IMR-90 (cell line): ENCODE measurements around the gene DUSP7. TPM values are rescaled to one million over a fixed set of nuclear protein-coding genes. Genes with fewer than 3 reads are reported as not detected.

ENCODE experiments used
- ATAC-seq: fragments of 200-7000 bp; cut with Tn5 transposase; 2 replicates; pipeline ENCODE4 v1.9.1; 2020; ENCODE audit warnings: low read depth, mild to moderate bottlenecking, moderate library complexity
- BruUV-seq: library from RNA; stranded (reverse); fragments of 400-500 nt; replicated peaks from 2 replicates; lab custom pipeline; 2021; lab: Mats Ljungman, UMichigan
- CTCF ChIA-PET: fragments of 300-600 bp; formaldehyde crosslinking; extraction: SDS; loops from one replicate; lab custom pipeline; 2021; ENCODE audit warnings: antibody characterized with exemption; lab: Yijun Ruan, JAX
- POLR2A ChIA-PET: fragments of 300-600 bp; sonication (Branson Sonifier 250); formaldehyde crosslinking; loops from one replicate; lab custom pipeline; 2022; ENCODE audit warnings: antibody characterized with exemption; ENCODE audit not compliant: unreplicated experiment; lab: Charles Lee
- DNase-seq: peaks from one replicate; pipeline ENCODE4 v3.0.0; 2013
- H2AFZ ChIP-seq: replicated peaks from 2 replicates; pipeline ENCODE3; 2013; ENCODE audit warnings: low read length, mild to moderate bottlenecking; ENCODE audit not compliant: poor library complexity
- H2AK5ac ChIP-seq: 2 replicates; pipeline ENCODE4 v1.6.1; 2013; ENCODE audit warnings: low read depth, low read length, inconsistent platforms
- H2AK9ac ChIP-seq: replicated peaks from 2 replicates; pipeline ENCODE3; 2013; ENCODE audit warnings: mild to moderate bottlenecking, low read depth, low read length, moderate library complexity; ENCODE audit not compliant: poor library complexity
- H2BK120ac ChIP-seq: 2 replicates; pipeline ENCODE4 v1.6.1; 2013; ENCODE audit warnings: low read depth, low read length, inconsistent platforms
- H2BK15ac ChIP-seq: 3 replicates; pipeline ENCODE4 v1.6.1; 2013; ENCODE audit warnings: low read depth, low read length, inconsistent platforms
- H2BK20ac ChIP-seq: 2 replicates; pipeline ENCODE4 v1.6.1; 2013; ENCODE audit warnings: low read depth, mild to moderate bottlenecking, inconsistent platforms, low read length, moderate library complexity
- H2BK5ac ChIP-seq: 2 replicates; pipeline ENCODE4 v1.6.1; 2013; ENCODE audit warnings: mild to moderate bottlenecking, low read depth, low read length, inconsistent platforms; ENCODE audit not compliant: poor library complexity, severe bottlenecking
- H3K14ac ChIP-seq: replicated peaks from 2 replicates; pipeline ENCODE4 v1.6.1; 2013; ENCODE audit warnings: low read depth, low read length, inconsistent platforms
- H3K18ac ChIP-seq: 2 replicates; pipeline ENCODE4 v1.6.1; 2013; ENCODE audit warnings: low read depth, low read length, control low read depth
- H3K23ac ChIP-seq: 2 replicates; pipeline ENCODE4 v1.6.1; 2013; ENCODE audit warnings: low read depth, low read length, inconsistent platforms
- H3K27ac ChIP-seq: 2 replicates; pipeline ENCODE4 v1.5.1; 2013; ENCODE audit warnings: mild to moderate bottlenecking, control low read depth, low read length; ENCODE audit not compliant: insufficient read depth
- H3K27me3 ChIP-seq: 2 replicates; pipeline ENCODE4 v1.6.1; 2013; ENCODE audit warnings: low read length; ENCODE audit not compliant: control insufficient read depth, insufficient read depth
- H3K36me3 ChIP-seq: 2 replicates; pipeline ENCODE4 v1.6.1; 2013; ENCODE audit warnings: low read length, mixed read lengths; ENCODE audit not compliant: control insufficient read depth, insufficient read depth
- H3K4ac ChIP-seq: 2 replicates; pipeline ENCODE4 v1.6.1; 2013; ENCODE audit warnings: low read depth, low read length, inconsistent platforms
- H3K4me1 ChIP-seq: 2 replicates; pipeline ENCODE4 v1.6.1; 2013; ENCODE audit warnings: low read length, mixed read lengths; ENCODE audit not compliant: control insufficient read depth, insufficient read depth
- H3K4me2 ChIP-seq: 2 replicates; pipeline ENCODE4 v1.6.1; 2013; ENCODE audit warnings: low read depth, mild to moderate bottlenecking, control low read depth, low read length, moderate library complexity
- H3K4me3 ChIP-seq: 2 replicates; pipeline ENCODE4 v1.5.1; 2013; ENCODE audit warnings: low read depth, mild to moderate bottlenecking, control low read depth, low read length, moderate library complexity; ENCODE audit not compliant: insufficient read depth
- H3K56ac ChIP-seq: 2 replicates; pipeline ENCODE4 v1.6.1; 2013; ENCODE audit warnings: low read length, inconsistent platforms; ENCODE audit not compliant: insufficient read depth; ENCODE audit errors: extremely low read depth
- H3K79me1 ChIP-seq, 2 experiments: 2 replicates each; pipeline ENCODE4 v1.6.1; 2013; ENCODE audit warnings: low read length in 2 of 2, inconsistent platforms in 1 of 2, low read depth in 1 of 2
- H3K9ac ChIP-seq: 2 replicates; pipeline ENCODE4 v1.6.1; 2013; ENCODE audit warnings: low read depth, low read length, control low read depth
- H3K9me1 ChIP-seq: 2 replicates; pipeline ENCODE4 v1.6.1; 2013; ENCODE audit warnings: low read length, inconsistent platforms; ENCODE audit not compliant: insufficient read depth
- H3K9me3 ChIP-seq: 2 replicates; pipeline ENCODE4 v1.6.1; 2013; ENCODE audit warnings: low read length; ENCODE audit not compliant: control insufficient read depth, insufficient read depth
- H4K20me1 ChIP-seq: 2 replicates; pipeline ENCODE4 v1.6.1; 2013; ENCODE audit warnings: low read length, inconsistent platforms; ENCODE audit not compliant: insufficient read depth
- H4K5ac ChIP-seq: 2 replicates; pipeline ENCODE4 v1.6.1; 2013; ENCODE audit warnings: mild to moderate bottlenecking, low read depth, low read length, control low read depth
- H4K8ac ChIP-seq, 2 experiments: 2 replicates each; pipeline ENCODE4 v1.6.1; 2013; ENCODE audit warnings: low read depth in 2 of 2, low read length in 2 of 2, control low read depth in 1 of 2, inconsistent platforms in 1 of 2
- H4K91ac ChIP-seq: 2 replicates; pipeline ENCODE4 v1.6.1; 2013; ENCODE audit warnings: low read depth, low read length, inconsistent platforms; ENCODE audit not compliant: insufficient read depth
- MAZ ChIP-seq: IDR thresholded peaks from 2 replicates; pipeline ENCODE4 v1.6.1; 2012; ENCODE audit warnings: low read depth, mild to moderate bottlenecking, low read length, improper control_type of control experiment, moderate library complexity, borderline replicate concordance
- MXI1 ChIP-seq: IDR thresholded peaks from 2 replicates; pipeline ENCODE4 v1.6.1; 2012; ENCODE audit warnings: low read depth, mild to moderate bottlenecking, low read length, moderate library complexity, borderline replicate concordance
- RCOR1 ChIP-seq: IDR thresholded peaks from 2 replicates; pipeline ENCODE4 v1.6.1; 2012; ENCODE audit warnings: mild to moderate bottlenecking, low read length, improper control_type of control experiment; ENCODE audit not compliant: insufficient replicate concordance
- dilution Hi-C: fragments of 300-500 bp; cut with HindIII; formaldehyde crosslinking; loops from one replicate; pipeline ENCODE4 v1.14.3; 2018; ENCODE audit warnings: low sequenced_read_pairs; ENCODE audit not compliant: unreplicated experiment
- in situ Hi-C: fragments of 300-500 bp; cut with MboI; formaldehyde crosslinking; loops from 3 replicates; pipeline ENCODE4 v1.14.3; 2019; ENCODE audit warnings: low sequenced_read_pairs, inconsistent platforms, mixed read lengths
- intact Hi-C: fragments of 100-400 bp; cut with micrococcal nuclease; formaldehyde crosslinking; loops from 2 replicates; pipeline ENCODE4 v1.10.0; 2022
- polyA plus RNA-seq, 3 experiments: library from polyadenylated mRNA; depleted of rRNA; stranded (reverse); fragments of >200 nt; gene quantifications; 2 replicates each; pipeline ENCODE4 v1.2.3, GENCODE V29; 2012; ENCODE audit warnings: low replicate concordance in 1 of 3
- total RNA-seq: library from RNA; depleted of rRNA; stranded (reverse); fragments of >200 nt; gene quantifications from 2 replicates; pipeline ENCODE4 v1.2.3, GENCODE V29; 2012
- TF ChIP-seq, protein P1 (sequence below): fragments of 150-350 bp; IDR thresholded peaks from 2 replicates; pipeline ENCODE4 v1.6.1; 2017; ENCODE audit warnings: mild to moderate bottlenecking, antibody characterized with exemption, low read length, low read depth

The DUSP7 gene
- total and polyA plus RNA-seq, 2 of the 4 experiments (the other 2 are of a cell fraction) = 9.3 to 24.0 TPM

GRCh38 chr3:52010431-52010830, 45.9 kb downstream of the DUSP7 start:
- intact Hi-C loops (no loop called here), in situ Hi-C loops (loop anchor here (5.0 kb wide), 1 partner anchor 37 kb away; no protein-coding TSS in a partner anchor), dilution Hi-C loops (no loop called here)
- Histone ChIP-seq H2BK20ac (no peak overlapping the region), H3K14ac (no peak overlapping the region), H2BK5ac (no peak overlapping the region), H3K27me3 (no peaks in the 10 kb centered on the region), H2AFZ (no peak overlapping the region), H3K9me3 (no peaks in the 10 kb centered on the region), H3K4me3 (no peak overlapping the region), H2BK15ac (no peak overlapping the region), H3K9ac (no peak overlapping the region), H4K8ac (no peak overlapping the region), H3K27ac (no peak overlapping the region), H3K4me2 (no peak overlapping the region), H4K5ac (no peak overlapping the region), H3K56ac (no peak overlapping the region), H3K4me1 (peaks cover 8% of the 10 kb centered on the region), H4K20me1 (no peaks in the 10 kb centered on the region), H2AK9ac (no peak overlapping the region), H3K18ac (no peak overlapping the region), H3K36me3 (no peaks in the 10 kb centered on the region), H3K9me1 (no peaks in the 10 kb centered on the region), H3K4ac (no peak overlapping the region), H3K23ac (no peak overlapping the region), H4K91ac (no peak overlapping the region), H2AK5ac (no peak overlapping the region), H2BK120ac (no peak overlapping the region), H3K79me1 (no peaks in the 10 kb centered on the region)
- ATAC-seq (no peak), DNase-seq (no peak)
- TF ChIP-seq RCOR1 = no peak
- TF ChIP-seq MAZ = no peak
- TF ChIP-seq, protein P1, sequence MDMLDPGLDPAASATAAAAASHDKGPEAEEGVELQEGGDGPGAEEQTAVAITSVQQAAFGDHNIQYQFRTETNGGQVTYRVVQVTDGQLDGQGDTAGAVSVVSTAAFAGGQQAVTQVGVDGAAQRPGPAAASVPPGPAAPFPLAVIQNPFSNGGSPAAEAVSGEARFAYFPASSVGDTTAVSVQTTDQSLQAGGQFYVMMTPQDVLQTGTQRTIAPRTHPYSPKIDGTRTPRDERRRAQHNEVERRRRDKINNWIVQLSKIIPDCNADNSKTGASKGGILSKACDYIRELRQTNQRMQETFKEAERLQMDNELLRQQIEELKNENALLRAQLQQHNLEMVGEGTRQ = no peak
- no peak for TF ChIP-seq MXI1
- CTCF ChIA-PET = no interaction called here
- no TSS peak for BruUV-seq
- POLR2A ChIA-PET = no interaction called here
